Measurements from ENCODE around the gene RTN1. TPM values are rescaled to one million over a fixed set of nuclear protein-coding genes. Genes with fewer than 3 reads are reported as not detected.

Gene RTN1
- total RNA-seq, 1 donor from 2014 or later = not detected

DNA sequence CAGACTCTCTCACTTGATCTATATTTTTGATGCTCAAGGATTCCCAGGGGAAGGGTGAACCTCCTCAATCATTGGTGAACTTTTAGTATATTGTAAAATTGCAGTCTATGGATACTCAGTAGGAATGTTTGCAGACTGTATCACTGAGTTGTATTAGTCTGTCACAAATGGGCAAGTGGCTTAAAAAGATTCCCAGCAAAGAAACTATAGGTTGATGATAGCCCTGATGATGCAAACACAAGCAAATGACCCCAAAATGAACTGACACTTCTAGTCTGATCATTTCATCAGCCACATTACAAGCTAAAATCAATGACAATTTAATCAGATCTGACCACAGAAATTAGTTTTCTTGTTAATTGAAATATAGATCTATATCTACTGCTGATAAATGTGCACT, 59.5 kb downstream of the RTN1 start:
- intact Hi-C loops (cut with micrococcal nuclease) = no loop called here

DNA sequence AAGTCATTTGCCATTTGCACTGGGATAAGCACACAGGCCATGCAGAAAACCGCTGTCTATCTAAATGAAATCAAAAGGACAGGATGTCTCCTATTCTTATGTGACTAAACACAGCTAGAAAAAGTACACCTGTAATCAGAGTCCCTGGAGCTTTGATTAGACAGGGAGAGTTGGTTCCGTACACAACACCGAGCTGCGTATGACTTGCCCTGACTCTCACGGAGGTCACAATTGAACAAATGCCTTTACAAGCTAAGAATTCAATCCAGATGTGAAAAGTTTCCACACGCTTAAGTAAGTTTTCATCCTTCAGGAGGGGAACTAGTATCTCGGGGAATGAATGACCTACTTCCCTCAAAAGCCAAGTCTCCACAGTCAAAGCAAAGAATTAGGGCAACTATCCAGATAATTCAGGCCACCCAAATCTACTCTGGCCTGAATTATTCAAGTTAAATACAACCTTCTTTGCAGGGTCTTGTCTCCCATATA, 67.5 kb downstream of the RTN1 start:
- intact Hi-C loops (cut with micrococcal nuclease) = no loop called here

- intact Hi-C loops (cut with micrococcal nuclease) = no loop called here
Observed at GRCh38 chr14:59788176-59788575, 82.4 kb downstream of the RTN1 start.

DNA sequence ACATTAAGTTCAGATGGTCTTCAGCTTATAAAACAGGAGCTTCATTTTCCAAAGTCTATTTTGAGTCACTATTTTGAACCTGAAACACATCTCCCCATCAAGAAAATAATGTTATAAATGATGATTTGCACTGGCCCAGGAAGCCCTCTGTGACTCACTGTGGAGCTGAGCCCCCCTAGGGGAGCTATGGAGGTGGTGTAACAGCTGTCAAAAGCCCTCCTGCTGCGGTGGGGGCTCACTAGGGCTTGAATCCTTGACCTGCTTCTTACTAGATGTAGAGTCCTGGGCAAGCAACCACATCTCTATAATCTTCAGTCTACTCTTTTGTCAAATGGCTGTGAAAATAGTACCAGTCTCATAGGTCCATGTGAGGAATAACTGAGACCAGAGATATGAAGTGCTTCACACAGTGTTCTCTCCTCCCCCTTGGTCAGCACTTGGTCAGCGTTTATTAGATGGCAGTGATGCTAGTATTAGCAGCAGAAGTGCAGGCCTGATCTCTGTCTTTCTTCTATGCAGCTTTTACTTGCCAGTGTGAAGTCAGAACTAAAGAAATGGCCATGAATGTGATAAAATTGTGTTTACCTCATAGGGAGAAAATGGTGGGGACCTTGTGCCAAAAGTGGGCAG, 83.4 kb downstream of the RTN1 start:
- intact Hi-C loops (cut with micrococcal nuclease) = no loop called here

DNA sequence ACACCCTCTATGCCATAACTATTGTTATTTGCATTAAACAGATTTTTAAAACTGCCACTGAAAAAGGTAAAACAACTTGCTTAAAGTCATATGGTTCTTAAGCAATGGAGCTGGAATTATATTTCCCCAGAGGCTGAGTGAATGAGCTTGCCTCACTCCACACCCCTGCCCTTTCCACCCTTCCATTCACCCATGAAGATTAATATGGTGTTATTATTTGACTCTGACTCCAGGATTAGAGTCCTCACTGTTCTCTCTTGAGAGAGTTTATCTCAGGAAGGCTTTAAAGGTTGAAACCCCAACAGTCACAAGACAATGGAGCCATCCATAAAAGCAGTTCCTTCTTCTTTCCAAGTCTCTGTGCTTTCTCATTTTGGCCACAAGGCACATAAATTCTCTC, 84.9 kb downstream of the RTN1 start:
- intact Hi-C loops (cut with micrococcal nuclease) = no loop called here

DNA sequence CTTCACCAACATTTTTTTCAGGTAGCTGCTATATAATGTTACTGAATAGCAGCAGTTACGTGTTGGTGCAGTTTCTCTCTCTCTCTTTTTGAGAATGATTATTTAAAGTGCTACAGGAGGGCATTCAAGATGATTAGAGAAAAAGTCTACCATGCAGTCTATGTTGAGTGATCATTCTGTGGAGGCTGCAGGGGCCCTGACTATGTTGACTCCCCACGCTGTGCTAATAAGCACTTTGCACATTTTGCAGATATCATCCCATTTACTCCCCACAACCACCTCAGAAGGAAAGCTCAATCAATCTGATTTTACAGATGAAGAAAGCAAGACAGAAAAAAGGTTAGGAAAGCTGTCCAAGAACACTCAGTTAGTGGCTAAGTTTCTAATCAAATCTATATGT, 87.8 kb downstream of the RTN1 start:
- intact Hi-C loops (cut with micrococcal nuclease) = loop anchor here (5.0 kb wide), 1 partner anchor 1765 kb away; no protein-coding TSS in a partner anchor

GRCh38 chr14:59777006-59777579, 93.5 kb downstream of the RTN1 start:
- intact Hi-C loops (cut with micrococcal nuclease) = no loop called here

DNA sequence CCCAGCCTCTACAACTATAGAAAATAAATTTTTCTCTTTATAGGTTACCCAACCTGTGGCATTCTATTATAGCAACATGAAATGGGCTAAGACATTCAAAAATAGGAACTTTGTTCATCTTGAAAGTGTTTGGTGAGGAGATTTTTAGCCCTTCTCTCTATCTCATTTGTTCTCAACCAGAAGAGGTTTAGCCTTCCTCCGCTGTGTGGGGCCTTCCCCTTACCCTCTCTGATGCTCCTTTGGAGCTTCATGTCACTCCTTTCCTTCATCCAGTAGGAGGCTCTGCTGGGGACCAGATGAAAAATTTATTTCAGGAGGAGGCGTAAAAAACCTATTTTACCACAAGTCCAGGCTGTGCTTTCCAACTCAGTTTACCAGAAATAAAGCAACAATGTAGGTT, 94.1 kb downstream of the RTN1 start:
- intact Hi-C loops (cut with micrococcal nuclease) = no loop called here

- intact Hi-C loops (cut with micrococcal nuclease) = no loop called here
Observed at GRCh38 chr14:59772233-59772632, 98.3 kb downstream of the RTN1 start.

DNA sequence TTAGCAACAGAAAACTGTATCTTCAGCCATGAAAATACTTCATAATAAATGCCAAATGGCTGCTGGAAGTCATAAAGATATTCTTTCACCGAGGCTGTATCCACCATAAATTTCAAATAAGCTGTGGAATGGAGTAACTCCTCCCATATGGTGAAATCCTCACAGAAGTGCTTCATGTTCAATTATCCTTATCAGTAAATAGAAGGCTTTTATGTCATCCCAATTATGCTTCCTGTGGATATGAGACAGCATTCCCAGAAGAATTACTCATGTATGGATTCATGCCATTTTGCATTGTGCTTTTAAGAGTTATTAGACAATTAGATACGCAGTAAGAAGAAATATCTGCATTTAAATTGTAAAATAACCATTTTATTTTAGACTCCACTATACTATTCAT, 99.0 kb downstream of the RTN1 start:
- intact Hi-C loops (cut with micrococcal nuclease) = no loop called here

- intact Hi-C loops (cut with micrococcal nuclease) = no loop called here
Observed at GRCh38 chr14:59769586-59769985, 101.0 kb downstream of the RTN1 start.

GRCh38 chr14:59768855-59769375, 101.7 kb downstream of the RTN1 start:
- intact Hi-C loops (cut with micrococcal nuclease) = no loop called here

GRCh38 chr14:59761851-59762250, 108.7 kb downstream of the RTN1 start:
- intact Hi-C loops (cut with micrococcal nuclease) = no loop called here

DNA sequence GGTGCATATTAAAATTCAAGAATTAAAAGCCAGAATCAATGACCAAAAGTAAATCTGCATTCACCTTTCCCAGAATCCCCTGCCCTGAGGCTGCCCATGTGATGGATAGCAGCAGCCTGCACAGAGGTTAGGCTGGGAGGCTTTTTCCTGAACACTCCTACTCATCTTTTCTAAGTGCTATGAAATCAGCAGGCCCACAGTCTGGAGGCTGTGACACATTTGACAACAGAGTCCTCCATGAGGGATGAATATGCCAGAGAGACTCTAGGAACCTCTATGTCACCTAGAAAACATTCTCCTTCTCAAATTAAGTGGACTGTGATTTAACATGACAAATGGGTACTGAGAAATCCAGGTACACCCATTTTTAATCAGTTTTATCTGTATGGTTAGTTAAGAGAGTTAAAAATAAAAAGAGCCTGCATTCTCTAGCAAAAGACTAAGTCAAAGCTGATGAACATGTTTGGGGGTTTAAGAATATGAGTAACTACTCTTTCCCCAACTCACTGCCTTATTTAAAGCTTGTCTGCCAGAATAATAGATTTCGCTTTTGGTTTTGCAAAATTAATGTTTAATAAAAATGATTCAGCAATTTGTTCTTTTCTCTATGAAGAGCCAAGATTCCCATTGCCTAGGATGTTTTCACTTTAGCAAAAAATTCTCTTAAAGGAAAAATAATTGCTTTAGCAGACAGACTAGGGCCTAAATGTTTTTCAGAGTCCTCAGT, 115.0 kb downstream of the RTN1 start:
- intact Hi-C loops (cut with micrococcal nuclease) = no loop called here

DNA sequence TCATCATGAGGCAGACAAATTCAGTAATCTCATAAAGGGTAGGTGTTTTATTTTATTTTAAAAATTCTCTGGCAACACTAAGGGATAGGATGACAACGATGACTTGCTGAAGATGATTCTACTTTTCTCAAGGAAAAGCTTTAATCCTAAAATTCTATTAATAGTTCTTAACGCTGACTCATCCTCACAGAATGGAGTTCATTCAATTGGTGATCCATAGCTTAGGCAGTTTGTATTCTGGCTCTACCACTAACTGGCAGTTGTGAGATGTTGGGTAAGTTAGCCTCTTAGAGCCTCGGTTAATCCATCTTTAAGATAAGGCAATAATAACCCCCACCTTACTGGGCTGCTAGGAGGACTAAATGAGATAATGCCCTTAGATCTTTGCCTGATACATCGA, 116.3 kb downstream of the RTN1 start:
- intact Hi-C loops (cut with micrococcal nuclease) = loop anchor here (5.0 kb wide), 1 partner anchor 692 kb away; no protein-coding TSS in a partner anchor

GRCh38 chr14:59753512-59753911, 117.1 kb downstream of the RTN1 start:
- intact Hi-C loops (cut with micrococcal nuclease) = loop anchor here (5.0 kb wide), 1 partner anchor 691 kb away; no protein-coding TSS in a partner anchor

- intact Hi-C loops (cut with micrococcal nuclease) = loop anchor here (5.0 kb wide), 1 partner anchor 689 kb away; no protein-coding TSS in a partner anchor
Observed at GRCh38 chr14:59751578-59751977, 119.0 kb downstream of the RTN1 start.

GRCh38 chr14:59739794-59740193, 130.8 kb downstream of the RTN1 start:
- intact Hi-C loops (cut with micrococcal nuclease) = no loop called here

DNA sequence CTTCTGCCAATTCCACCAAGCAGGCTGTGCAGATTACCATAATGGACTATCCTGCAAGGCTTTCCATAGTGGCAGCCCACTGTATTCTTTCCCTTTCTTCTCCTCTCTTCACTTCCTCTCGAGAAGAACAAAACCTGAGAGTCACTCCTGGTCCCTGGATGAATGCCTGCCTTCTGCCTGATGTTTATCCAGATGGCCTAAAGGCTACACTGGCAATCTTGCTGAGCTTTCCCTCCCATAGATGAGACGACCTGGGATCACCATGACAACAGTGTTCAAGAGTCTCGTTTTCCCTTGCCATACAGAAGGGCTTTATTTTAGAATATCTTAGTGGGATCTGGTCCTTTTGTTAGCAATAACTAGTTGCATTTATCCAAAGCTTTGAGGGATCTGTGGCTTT, 142.3 kb downstream of the RTN1 start:
- intact Hi-C loops (cut with micrococcal nuclease) = no loop called here

DNA sequence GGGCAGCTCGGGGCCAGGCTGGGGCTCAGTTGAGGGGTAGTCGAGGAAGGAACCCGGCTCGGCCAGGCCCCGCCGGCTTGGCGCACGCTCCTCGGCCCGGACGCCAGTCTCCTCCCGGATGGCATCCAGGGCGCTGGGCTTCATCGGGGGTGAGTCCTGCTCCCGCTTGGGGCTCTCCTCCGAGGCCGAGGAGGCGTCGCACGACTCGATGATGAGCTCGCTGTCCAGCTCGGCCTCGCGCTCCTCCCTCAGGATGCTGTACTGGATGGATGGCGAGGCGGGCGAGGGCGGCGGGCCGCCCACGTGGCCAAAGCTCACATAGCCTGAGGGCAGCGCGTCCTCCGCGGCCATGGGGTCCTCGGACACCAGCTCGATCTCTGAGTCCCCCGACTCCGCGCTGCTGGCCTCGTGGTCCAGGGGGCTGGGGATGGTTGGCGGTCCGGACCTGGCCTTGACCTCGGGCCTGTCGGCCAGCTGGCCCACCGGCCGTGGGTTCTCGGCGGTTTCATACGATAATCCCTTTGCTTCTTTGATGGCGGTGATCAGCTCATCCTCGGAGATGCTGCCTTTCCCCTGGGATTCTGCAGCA, 143.4 kb downstream of the RTN1 start:
- intact Hi-C loops (cut with micrococcal nuclease) = no loop called here

DNA sequence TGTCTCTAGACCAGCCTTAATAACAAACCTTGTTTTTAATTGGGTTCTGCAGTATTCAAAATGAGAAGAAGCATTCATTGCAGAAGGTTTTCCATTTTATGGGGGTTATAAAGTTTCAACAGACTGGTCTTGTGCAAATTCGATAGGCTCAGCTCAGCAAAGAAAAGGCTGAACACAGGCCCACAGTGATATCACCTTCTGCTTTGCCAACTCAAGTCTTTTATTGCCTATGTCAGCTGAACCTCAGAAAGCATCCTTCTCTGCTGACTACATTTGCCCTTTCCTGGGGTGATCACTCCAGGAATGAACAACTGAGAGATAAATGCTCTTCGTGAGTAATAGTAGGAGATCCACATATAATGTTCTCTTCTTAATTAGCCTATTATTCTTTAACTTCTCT, 159.5 kb downstream of the RTN1 start:
- intact Hi-C loops (cut with micrococcal nuclease) = no loop called here

Data from T-helper 1 cell treated with Interleukin-12 subunit alpha and Interleukin-12 subunit beta and Interleukin-4 antibody, amounts not matched to agents 30 ng/mL and 1 ng/mL, for 36 hours (primary cell).